Mesendoderm (in vitro differentiated cells): ENCODE measurements around the gene CRACDL.

ENCODE experiments used
- DNase-seq: peaks from one replicate; pipeline ENCODE4 v3.0.0; 2013
- H2AK5ac ChIP-seq: 2 replicates; pipeline ENCODE4 v1.6.1; 2013; ENCODE audit warnings: low read length, inconsistent platforms
- H2BK120ac ChIP-seq: 2 replicates; pipeline ENCODE4 v1.6.1; 2013; ENCODE audit warnings: low read depth, mild to moderate bottlenecking, low read length, moderate library complexity, mixed read lengths
- H2BK15ac ChIP-seq: replicated peaks from 2 replicates; pipeline ENCODE4 v1.6.1; 2013; ENCODE audit warnings: low read depth, mild to moderate bottlenecking, moderate library complexity
- H2BK5ac ChIP-seq: 2 replicates; pipeline ENCODE4 v1.6.1; 2013; ENCODE audit warnings: low read length, inconsistent platforms
- H3K18ac ChIP-seq: 2 replicates; pipeline ENCODE4 v1.6.1; 2013; ENCODE audit warnings: mild to moderate bottlenecking, low read length, mixed read lengths
- H3K23ac ChIP-seq: one replicate; pipeline ENCODE4 v1.6.1; 2013; ENCODE audit warnings: low read length
- H3K27ac ChIP-seq: 2 replicates; pipeline ENCODE4 v1.5.1; 2013; ENCODE audit warnings: low read depth, mild to moderate bottlenecking, inconsistent platforms, low read length, moderate library complexity
- H3K27me3 ChIP-seq: 2 replicates; pipeline ENCODE4 v1.6.1; 2013; ENCODE audit warnings: low read length, control low read depth, mild to moderate bottlenecking, inconsistent platforms; ENCODE audit not compliant: insufficient read depth, poor library complexity
- H3K36me3 ChIP-seq: 2 replicates; pipeline ENCODE4 v1.6.1; 2013; ENCODE audit warnings: low read length, inconsistent platforms; ENCODE audit not compliant: control insufficient read depth, insufficient read depth
- H3K4ac ChIP-seq: one replicate; pipeline ENCODE4 v1.6.1; 2013; ENCODE audit warnings: low read depth, mild to moderate bottlenecking, low read length, moderate library complexity
- H3K4me1 ChIP-seq: 2 replicates; pipeline ENCODE4 v1.6.1; 2013; ENCODE audit warnings: low read depth, low read length, inconsistent platforms; ENCODE audit not compliant: control insufficient read depth
- H3K4me2 ChIP-seq: 2 replicates; pipeline ENCODE4 v1.6.1; 2013; ENCODE audit warnings: low read length
- H3K4me3 ChIP-seq: 2 replicates; pipeline ENCODE4 v1.5.1; 2013; ENCODE audit warnings: mild to moderate bottlenecking, low read length
- H3K56ac ChIP-seq: one replicate; pipeline ENCODE4 v1.6.1; 2013; ENCODE audit warnings: low read length
- H3K79me1 ChIP-seq: 2 replicates; pipeline ENCODE4 v1.6.1; 2013; ENCODE audit warnings: low read length, inconsistent platforms
- H3K79me2 ChIP-seq: 2 replicates; pipeline ENCODE4 v1.6.1; 2013; ENCODE audit warnings: mild to moderate bottlenecking, low read length; ENCODE audit not compliant: control insufficient read depth, insufficient read depth
- H3K9ac ChIP-seq: 2 replicates; pipeline ENCODE4 v1.6.1; 2013; ENCODE audit warnings: low read length, inconsistent platforms
- H4K5ac ChIP-seq: one replicate; pipeline ENCODE4 v1.6.1; 2013; ENCODE audit warnings: low read length
- H4K8ac ChIP-seq: one replicate; pipeline ENCODE4 v1.6.1; 2013; ENCODE audit warnings: low read depth, mild to moderate bottlenecking, control low read depth, low read length, moderate library complexity
- WGBS: extraction: QIAGEN DNeasy Blood & Tissue Kit; methylation state at CpG from one replicate; pipeline ENCODE4 v1.1.7; 2013; ENCODE audit warnings: low lambda C conversion rate, missing lambda C conversion rate; ENCODE audit not compliant: insufficient coverage; ENCODE audit errors: extremely low coverage; 5-methylcytosine and 5-hydroxymethylcytosine counted together

CRACDL gene

GRCh38 chr2:98803405-98804264, 132.4 kb downstream of the CRACDL start:
- WGBS = no CpG with 5 or more reads among the region's 10 CpGs
- no peaks in the 10 kb centered on the region for H3K27me3 ChIP-seq

GRCh38 chr2:98802344-98802743, 133.7 kb downstream of the CRACDL start:
- Histone ChIP-seq H4K5ac (no peak overlapping the region), H3K4me2 (no peak overlapping the region), H3K27me3 (no peaks in the 10 kb centered on the region), H3K79me1 (no peaks in the 10 kb centered on the region), H3K56ac (no peak overlapping the region), H3K36me3 (no peaks in the 10 kb centered on the region), H3K79me2 (no peaks in the 10 kb centered on the region), H3K4me3 (no peak overlapping the region), H2BK5ac (no peak overlapping the region), H4K8ac (no peak overlapping the region), H3K4me1 (no peaks in the 10 kb centered on the region), H3K23ac (no peak overlapping the region), H2AK5ac (no peak overlapping the region), H3K27ac (no peak overlapping the region), H2BK120ac (no peak overlapping the region), H3K18ac (no peak overlapping the region), H3K9ac (no peak overlapping the region), H3K4ac (no peak overlapping the region), H2BK15ac (no peak overlapping the region)
- no peak for DNase-seq
- WGBS = no CpG with 5 or more reads among the region's 8 CpGs

More at GRCh38 chr2:98803405-98804264, 132.4 kb downstream of the CRACDL start:
- Histone ChIP-seq H3K27ac (no peak overlapping the region), H3K23ac (no peak overlapping the region), H3K4ac (no peak overlapping the region), H3K56ac (no peak overlapping the region), H4K5ac (no peak overlapping the region), H3K36me3 (no peaks in the 10 kb centered on the region), H3K79me2 (no peaks in the 10 kb centered on the region), H3K18ac (no peak overlapping the region), H2BK5ac (no peak overlapping the region), H3K4me2 (no peak overlapping the region), H2AK5ac (no peak overlapping the region), H3K79me1 (no peaks in the 10 kb centered on the region), H3K9ac (no peak overlapping the region), H3K4me3 (no peak overlapping the region), H2BK15ac (no peak overlapping the region), H2BK120ac (no peak overlapping the region), H3K4me1 (no peaks in the 10 kb centered on the region), H4K8ac (no peak overlapping the region)
- no peak for DNase-seq

GRCh38 chr2:98801921-98802321, 134.1 kb downstream of the CRACDL start:
- no peak overlapping the region for H3K18ac ChIP-seq
- H3K4ac ChIP-seq = no peak overlapping the region
- no CpG with 5 or more reads among the region's 15 CpGs for WGBS
- no peaks in the 10 kb centered on the region for H3K27me3 ChIP-seq
- no peak overlapping the region for H3K4me2 ChIP-seq
- H3K27ac ChIP-seq = no peak overlapping the region
- no peak overlapping the region for H2BK120ac ChIP-seq
- H3K9ac ChIP-seq = no peak overlapping the region
- no peaks in the 10 kb centered on the region for H3K36me3 ChIP-seq
- H4K5ac ChIP-seq = no peak overlapping the region
- H3K79me2 ChIP-seq = no peaks in the 10 kb centered on the region
- no peak for DNase-seq
- no peaks in the 10 kb centered on the region for H3K79me1 ChIP-seq
- no peak overlapping the region for H2BK15ac ChIP-seq
- H4K8ac ChIP-seq = no peak overlapping the region
- no peak overlapping the region for H3K56ac ChIP-seq
- H2BK5ac ChIP-seq = no peak overlapping the region
- no peak overlapping the region for H2AK5ac ChIP-seq
- no peaks in the 10 kb centered on the region for H3K4me1 ChIP-seq
- H3K23ac ChIP-seq = no peak overlapping the region
- no peak overlapping the region for H3K4me3 ChIP-seq

- Histone ChIP-seq H3K4me3 (no peak overlapping the region), H2BK15ac (no peak overlapping the region), H3K4ac (no peak overlapping the region), H4K5ac (no peak overlapping the region), H3K4me2 (no peak overlapping the region), H3K4me1 (no peaks in the 10 kb centered on the region), H2BK5ac (no peak overlapping the region), H3K56ac (no peak overlapping the region), H3K27ac (no peak overlapping the region), H3K27me3 (no peaks in the 10 kb centered on the region), H3K79me1 (no peaks in the 10 kb centered on the region), H3K79me2 (no peaks in the 10 kb centered on the region), H3K18ac (no peak overlapping the region), H3K9ac (no peak overlapping the region), H2AK5ac (no peak overlapping the region), H2BK120ac (no peak overlapping the region), H3K23ac (no peak overlapping the region), H4K8ac (no peak overlapping the region), H3K36me3 (no peaks in the 10 kb centered on the region)
- no CpG with 5 or more reads among the region's 1 CpG for WGBS
- DNase-seq = no peak
Measured at GRCh38 chr2:98801286-98801685, 134.7 kb downstream of the CRACDL start.

- H2BK120ac ChIP-seq = no peak overlapping the region
- H3K27me3 ChIP-seq = no peaks in the 10 kb centered on the region
- no peaks in the 10 kb centered on the region for H3K36me3 ChIP-seq
- no peak overlapping the region for H3K27ac ChIP-seq
- no peak overlapping the region for H3K4ac ChIP-seq
- no peaks in the 10 kb centered on the region for H3K79me2 ChIP-seq
- H4K8ac ChIP-seq = no peak overlapping the region
- no peak overlapping the region for H3K4me2 ChIP-seq
- no peak overlapping the region for H4K5ac ChIP-seq
- DNase-seq = no peak
- H3K9ac ChIP-seq = no peak overlapping the region
- no peaks in the 10 kb centered on the region for H3K4me1 ChIP-seq
- H3K56ac ChIP-seq = no peak overlapping the region
- H2AK5ac ChIP-seq = no peak overlapping the region
- H2BK5ac ChIP-seq = no peak overlapping the region
- H2BK15ac ChIP-seq = no peak overlapping the region
- WGBS = no CpG with 5 or more reads among the region's 8 CpGs
- no peaks in the 10 kb centered on the region for H3K79me1 ChIP-seq
- H3K23ac ChIP-seq = no peak overlapping the region
- H3K18ac ChIP-seq = no peak overlapping the region
- H3K4me3 ChIP-seq = no peak overlapping the region
Measured at GRCh38 chr2:98800330-98801064, 135.5 kb downstream of the CRACDL start.
